ENCODE measurements around the gene CYP4A22. TPM values are rescaled to one million over a fixed set of nuclear protein-coding genes. Genes with fewer than 3 reads are reported as not detected.

CYP4A22 gene
- polyA plus RNA-seq, 1 of the 3 experiments (the other 2 are of a cell fraction): not detected

DNA sequence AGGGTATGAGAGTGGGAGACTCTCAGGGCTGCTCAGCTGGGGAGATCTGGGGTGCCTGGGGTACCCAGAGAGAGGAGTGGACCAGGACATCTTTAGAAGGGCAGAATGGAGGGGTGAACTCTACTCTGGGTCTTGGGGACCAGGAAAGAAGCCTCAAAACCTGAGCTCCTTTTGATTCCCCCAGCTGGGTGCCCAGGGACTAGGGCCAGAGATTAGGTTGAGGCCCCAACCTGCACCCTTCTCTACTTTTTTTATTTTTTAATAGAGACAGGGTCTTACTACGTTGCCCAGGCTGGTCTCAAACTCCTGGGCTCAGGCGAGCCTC lies 50.6 kb downstream of the CYP4A22 start:
- H3K4me3 ChIP-seq (ENCODE audit: low read depth in 2 of 2, low read length in 1 of 2): no peak overlapping the region
- no peak overlapping the region for H3K9ac ChIP-seq
- H3K4me2 ChIP-seq: no peak overlapping the region
- no peaks in the 10 kb centered on the region for H3K79me2 ChIP-seq (ENCODE audit: insufficient read depth)
- H2AFZ ChIP-seq (ENCODE audit: low read depth): no peak overlapping the region
- no peak for DNase-seq
- H3K9me2 ChIP-seq: no peaks in the 10 kb centered on the region
- CTCF ChIA-PET: interaction anchor here (1.1 to 10.7 kb wide), 3 partner anchors 6 to 75 kb away, joined by 4 to 143 read pairs (median 8); no protein-coding TSS in a partner anchor
- H3K4me1 ChIP-seq (ENCODE audit: control insufficient read depth in 1 of 2, insufficient read depth in 2 of 2, low read depth in 1 of 2, low read length in 1 of 2): peaks cover 0 to 3% of the 10 kb centered on the region in 2 experiments; a peak in 1 of 4 replicates
- H4K20me1 ChIP-seq (ENCODE audit: insufficient read depth): no peaks in the 10 kb centered on the region
- no peaks in the 10 kb centered on the region for H3K36me3 ChIP-seq (replicated peaks in 1 of 2; ENCODE audit: control insufficient read depth in 1 of 2, insufficient read depth in 2 of 2, low read length in 1 of 2)
- no peaks in the 10 kb centered on the region for H3K27me3 ChIP-seq (ENCODE audit: insufficient read depth)
- TF ChIP-seq RXRA (IDR thresholded peaks at IDR 0.05; ENCODE audit: borderline replicate concordance, low read depth): no peak
- no peak for TF ChIP-seq NRF1 (IDR thresholded peaks at IDR 0.05; ENCODE audit: low read depth, low read length)
- no peak for TF ChIP-seq NFIC (IDR thresholded peaks at IDR 0.05; ENCODE audit: borderline replicate concordance)
- no peak for TF ChIP-seq MEF2A (IDR thresholded peaks at IDR 0.05; ENCODE audit: borderline replicate concordance, low read depth)
- TF ChIP-seq SIN3A (IDR thresholded peaks at IDR 0.05; ENCODE audit: borderline replicate concordance, low read depth, low read length): no peak
- TF ChIP-seq EZH2phosphoT487 (IDR thresholded peaks at IDR 0.05; ENCODE audit: borderline replicate concordance, low read depth): no peak
- TF ChIP-seq FOXJ3 (CRISPR knock-in tag; IDR thresholded peaks at IDR 0.05): no peak
- no peak for TF ChIP-seq GABPA (IDR thresholded peaks at IDR 0.05; ENCODE audit: low read depth)
- no peak for TF ChIP-seq TAF1 (IDR thresholded peaks at IDR 0.05; ENCODE audit: borderline replicate concordance, low read depth, low read length)
- TF ChIP-seq POLR2AphosphoS5 (IDR thresholded peaks at IDR 0.05; ENCODE audit: low read depth, low read length): no peak
- TF ChIP-seq, protein P1, sequence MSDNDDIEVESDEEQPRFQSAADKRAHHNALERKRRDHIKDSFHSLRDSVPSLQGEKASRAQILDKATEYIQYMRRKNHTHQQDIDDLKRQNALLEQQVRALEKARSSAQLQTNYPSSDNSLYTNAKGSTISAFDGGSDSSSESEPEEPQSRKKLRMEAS (IDR thresholded peaks at IDR 0.05; ENCODE audit: low read depth): no peak
- no peak for TF ChIP-seq YY1 (IDR thresholded peaks at IDR 0.05; ENCODE audit: low read depth)
- no peak for TF ChIP-seq SMC3 (IDR thresholded peaks at IDR 0.05; ENCODE audit: low read depth, low read length)
- no peak for TF ChIP-seq TCF12 (IDR thresholded peaks at IDR 0.05)
- TF ChIP-seq EP300 (IDR thresholded peaks at IDR 0.05; ENCODE audit: borderline replicate concordance in 1 of 2, low read depth in 1 of 2, low read length in 1 of 2): no peak
- TF ChIP-seq FOXM1 (IDR thresholded peaks at IDR 0.05; ENCODE audit: low read depth): no peak
- TF ChIP-seq RFX5 (IDR thresholded peaks at IDR 0.05; ENCODE audit: low read length): no peak
- TF ChIP-seq, protein P2, sequence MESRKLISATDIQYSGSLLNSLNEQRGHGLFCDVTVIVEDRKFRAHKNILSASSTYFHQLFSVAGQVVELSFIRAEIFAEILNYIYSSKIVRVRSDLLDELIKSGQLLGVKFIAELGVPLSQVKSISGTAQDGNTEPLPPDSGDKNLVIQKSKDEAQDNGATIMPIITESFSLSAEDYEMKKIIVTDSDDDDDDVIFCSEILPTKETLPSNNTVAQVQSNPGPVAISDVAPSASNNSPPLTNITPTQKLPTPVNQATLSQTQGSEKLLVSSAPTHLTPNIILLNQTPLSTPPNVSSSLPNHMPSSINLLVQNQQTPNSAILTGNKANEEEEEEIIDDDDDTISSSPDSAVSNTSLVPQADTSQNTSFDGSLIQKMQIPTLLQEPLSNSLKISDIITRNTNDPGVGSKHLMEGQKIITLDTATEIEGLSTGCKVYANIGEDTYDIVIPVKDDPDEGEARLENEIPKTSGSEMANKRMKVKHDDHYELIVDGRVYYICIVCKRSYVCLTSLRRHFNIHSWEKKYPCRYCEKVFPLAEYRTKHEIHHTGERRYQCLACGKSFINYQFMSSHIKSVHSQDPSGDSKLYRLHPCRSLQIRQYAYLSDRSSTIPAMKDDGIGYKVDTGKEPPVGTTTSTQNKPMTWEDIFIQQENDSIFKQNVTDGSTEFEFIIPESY (IDR thresholded peaks at IDR 0.05; ENCODE audit: borderline replicate concordance, low read depth): no peak
- TF ChIP-seq, protein P3, sequence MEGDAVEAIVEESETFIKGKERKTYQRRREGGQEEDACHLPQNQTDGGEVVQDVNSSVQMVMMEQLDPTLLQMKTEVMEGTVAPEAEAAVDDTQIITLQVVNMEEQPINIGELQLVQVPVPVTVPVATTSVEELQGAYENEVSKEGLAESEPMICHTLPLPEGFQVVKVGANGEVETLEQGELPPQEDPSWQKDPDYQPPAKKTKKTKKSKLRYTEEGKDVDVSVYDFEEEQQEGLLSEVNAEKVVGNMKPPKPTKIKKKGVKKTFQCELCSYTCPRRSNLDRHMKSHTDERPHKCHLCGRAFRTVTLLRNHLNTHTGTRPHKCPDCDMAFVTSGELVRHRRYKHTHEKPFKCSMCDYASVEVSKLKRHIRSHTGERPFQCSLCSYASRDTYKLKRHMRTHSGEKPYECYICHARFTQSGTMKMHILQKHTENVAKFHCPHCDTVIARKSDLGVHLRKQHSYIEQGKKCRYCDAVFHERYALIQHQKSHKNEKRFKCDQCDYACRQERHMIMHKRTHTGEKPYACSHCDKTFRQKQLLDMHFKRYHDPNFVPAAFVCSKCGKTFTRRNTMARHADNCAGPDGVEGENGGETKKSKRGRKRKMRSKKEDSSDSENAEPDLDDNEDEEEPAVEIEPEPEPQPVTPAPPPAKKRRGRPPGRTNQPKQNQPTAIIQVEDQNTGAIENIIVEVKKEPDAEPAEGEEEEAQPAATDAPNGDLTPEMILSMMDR (IDR thresholded peaks at IDR 0.05): no peak
- no peak for TF ChIP-seq ELF1 (IDR thresholded peaks at IDR 0.05)
- no peak overlapping the region for H3K27ac ChIP-seq (ENCODE audit: low read depth in 2 of 2, low read length in 1 of 2)
- H3K9me3 ChIP-seq: no peaks in the 10 kb centered on the region
- WGBS (ENCODE audit: low lambda C conversion rate): 28% methylated on average over 2 of the region's 2 CpGs
- H3F3A ChIP-seq (replicated peaks; ENCODE audit: insufficient read depth): no peaks in the 10 kb centered on the region
- POLR2A ChIA-PET: no interaction called here

Measured in SK-N-SH (cell line).